ENCODE data around the gene LBP. TPM values are rescaled to one million over a fixed set of nuclear protein-coding genes. Genes with fewer than 3 reads are reported as not detected.

LBP gene
- total RNA-seq, 2 donors from 2014 or later: 0.18 TPM; not detected in 1

- H3K27ac Mint-ChIP-seq: no peak overlapping the region
- no peak overlapping the region for H3K4me3 Mint-ChIP-seq
- no peaks in the 10 kb centered on the region for H3K9me3 Mint-ChIP-seq
- Histone ChIP-seq H3K9ac (ENCODE audit: extremely low read depth, low read length, poor library complexity, severe bottlenecking) (no peak overlapping the region), H3K27me3 (ENCODE audit: control insufficient read depth, insufficient read depth, low read length, poor library complexity, severe bottlenecking) (peaks cover 8% of the 10 kb centered on the region), H3K27ac (ENCODE audit: low read depth, low read length) (no peak overlapping the region), H3K9me3 (ENCODE audit: control insufficient read depth, low read length) (no peaks in the 10 kb centered on the region), H3K36me3 (ENCODE audit: control insufficient read depth, insufficient read depth, low read length) (no peaks in the 10 kb centered on the region), H3K4me1 (ENCODE audit: control insufficient read depth, insufficient read depth, low read length) (no peaks in the 10 kb centered on the region), H3K4me3 (ENCODE audit: low read length) (no peak overlapping the region)
- H3K4me1 Mint-ChIP-seq: no peaks in the 10 kb centered on the region
- TF ChIP-seq, protein P1, sequence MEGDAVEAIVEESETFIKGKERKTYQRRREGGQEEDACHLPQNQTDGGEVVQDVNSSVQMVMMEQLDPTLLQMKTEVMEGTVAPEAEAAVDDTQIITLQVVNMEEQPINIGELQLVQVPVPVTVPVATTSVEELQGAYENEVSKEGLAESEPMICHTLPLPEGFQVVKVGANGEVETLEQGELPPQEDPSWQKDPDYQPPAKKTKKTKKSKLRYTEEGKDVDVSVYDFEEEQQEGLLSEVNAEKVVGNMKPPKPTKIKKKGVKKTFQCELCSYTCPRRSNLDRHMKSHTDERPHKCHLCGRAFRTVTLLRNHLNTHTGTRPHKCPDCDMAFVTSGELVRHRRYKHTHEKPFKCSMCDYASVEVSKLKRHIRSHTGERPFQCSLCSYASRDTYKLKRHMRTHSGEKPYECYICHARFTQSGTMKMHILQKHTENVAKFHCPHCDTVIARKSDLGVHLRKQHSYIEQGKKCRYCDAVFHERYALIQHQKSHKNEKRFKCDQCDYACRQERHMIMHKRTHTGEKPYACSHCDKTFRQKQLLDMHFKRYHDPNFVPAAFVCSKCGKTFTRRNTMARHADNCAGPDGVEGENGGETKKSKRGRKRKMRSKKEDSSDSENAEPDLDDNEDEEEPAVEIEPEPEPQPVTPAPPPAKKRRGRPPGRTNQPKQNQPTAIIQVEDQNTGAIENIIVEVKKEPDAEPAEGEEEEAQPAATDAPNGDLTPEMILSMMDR (conservative IDR thresholded peaks at IDR 0.05): no peak
- WGBS, 2 experiments (ENCODE audit: insufficient coverage in 1 of 2, insufficient read length in 1 of 2): 88 to 92% methylated on average over 3 of the region's 3 CpGs
- no peaks in the 10 kb centered on the region for H3K36me3 Mint-ChIP-seq (ENCODE audit: low read depth)
- no peak for DNase-seq
- peaks cover 7% of the 10 kb centered on the region for H3K27me3 Mint-ChIP-seq (ENCODE audit: insufficient read depth)
Observed at GRCh38 chr20:38325905-38326304, 20.4 kb upstream of the LBP start.

GRCh38 chr20:38326309-38326708 is 20.0 kb upstream of the LBP start:
- WGBS, 2 experiments (ENCODE audit: insufficient coverage in 1 of 2, insufficient read length in 1 of 2): 95 to 96% methylated on average over 5 to 7 of the region's 7 CpGs
- H3K4me3 Mint-ChIP-seq: no peak overlapping the region
- Histone ChIP-seq H3K4me1 (ENCODE audit: control insufficient read depth, insufficient read depth, low read length) (no peaks in the 10 kb centered on the region), H3K27ac (ENCODE audit: low read depth, low read length) (no peak overlapping the region), H3K27me3 (ENCODE audit: control insufficient read depth, insufficient read depth, low read length, poor library complexity, severe bottlenecking) (peaks cover 6% of the 10 kb centered on the region), H3K4me3 (ENCODE audit: low read length) (no peak overlapping the region), H3K36me3 (ENCODE audit: control insufficient read depth, insufficient read depth, low read length) (no peaks in the 10 kb centered on the region), H3K9me3 (ENCODE audit: control insufficient read depth, low read length) (no peaks in the 10 kb centered on the region), H3K9ac (ENCODE audit: extremely low read depth, low read length, poor library complexity, severe bottlenecking) (no peak overlapping the region)
- no peak for DNase-seq
- H3K4me1 Mint-ChIP-seq: no peaks in the 10 kb centered on the region
- TF ChIP-seq, protein P1 (conservative IDR thresholded peaks at IDR 0.05): no peak
- no peaks in the 10 kb centered on the region for H3K9me3 Mint-ChIP-seq
- H3K27me3 Mint-ChIP-seq (ENCODE audit: insufficient read depth): peaks cover 5% of the 10 kb centered on the region
- no peak overlapping the region for H3K27ac Mint-ChIP-seq
- no peaks in the 10 kb centered on the region for H3K36me3 Mint-ChIP-seq (ENCODE audit: low read depth)

- no peak for DNase-seq
- Mint-ChIP-seq H3K4me3 (no peak overlapping the region), H3K4me1 (no peaks in the 10 kb centered on the region), H3K27ac (no peak overlapping the region), H3K9me3 (no peaks in the 10 kb centered on the region), H3K36me3 (ENCODE audit: low read depth) (no peaks in the 10 kb centered on the region), H3K27me3 (ENCODE audit: insufficient read depth) (peaks cover 8% of the 10 kb centered on the region)
- no peaks in the 10 kb centered on the region for H3K27me3 ChIP-seq (ENCODE audit: control insufficient read depth, insufficient read depth, low read length, poor library complexity, severe bottlenecking)
- H3K27ac ChIP-seq (ENCODE audit: low read depth, low read length): no peak overlapping the region
- TF ChIP-seq, protein P1 (conservative IDR thresholded peaks at IDR 0.05): no peak
- no peak overlapping the region for H3K9ac ChIP-seq (ENCODE audit: extremely low read depth, low read length, poor library complexity, severe bottlenecking)
- WGBS, 2 experiments (ENCODE audit: insufficient coverage in 1 of 2, insufficient read length in 1 of 2): 54% methylated on average over 3 of the region's 3 CpGs
- H3K4me3 ChIP-seq (ENCODE audit: low read length): no peak overlapping the region
- no peaks in the 10 kb centered on the region for H3K4me1 ChIP-seq (ENCODE audit: control insufficient read depth, insufficient read depth, low read length)
- no peaks in the 10 kb centered on the region for H3K36me3 ChIP-seq (ENCODE audit: control insufficient read depth, insufficient read depth, low read length)
- H3K9me3 ChIP-seq (ENCODE audit: control insufficient read depth, low read length): no peaks in the 10 kb centered on the region
Observed at GRCh38 chr20:38330638-38331037, 15.6 kb upstream of the LBP start.

Measured in endodermal cell (in vitro differentiated cells).